Measurements from ENCODE around the gene TMEM200B. TPM values are rescaled to one million over a fixed set of nuclear protein-coding genes. Genes with fewer than 3 reads are reported as not detected.
"Not testable (repeated sequence)": the region's sequence is repeated elsewhere in the genome, so short reads cannot be mapped to it uniquely, and the experiment has no call there.

Gene TMEM200B
- polyA plus RNA-seq, 4 donors = 0.81 to 4.9 (median 3.9) TPM; not detected in 1

- DNase-seq = no peak
- peaks cover 18 to 44% (median 29%) of the 10 kb centered on the region in 3 donors for H3K36me3 ChIP-seq (ENCODE audit: control insufficient read depth in 3 of 3, insufficient read depth in 2 of 3, low read depth in 1 of 3, low read length in 3 of 3)
- H3K27ac ChIP-seq (ENCODE audit: low read depth in 1 of 3, low read length in 2 of 3) = peak overlapping the region in 1 of 3 donors; percentile 17
Observed at GRCh38 chr1:29162476-29163138, 38.9 kb upstream of the TMEM200B start.

GRCh38 chr1:29162025-29162424 lies 38.3 kb upstream of the TMEM200B start:
- H3K36me3 ChIP-seq (ENCODE audit: control insufficient read depth in 3 of 3, insufficient read depth in 2 of 3, low read depth in 1 of 3, low read length in 3 of 3) = peaks cover 18 to 43% (median 32%) of the 10 kb centered on the region in 3 donors
- H3K27ac ChIP-seq (ENCODE audit: low read depth in 1 of 3, low read length in 2 of 3) = peak overlapping the region in 1 of 3 donors; percentile 17

More at GRCh38 chr1:29162476-29163138, 38.9 kb upstream of the TMEM200B start:
- Histone ChIP-seq H3K4me1 (ENCODE audit: control insufficient read depth in 3 of 3, insufficient read depth in 2 of 3, low read depth in 1 of 3, low read length in 2 of 3) (peaks cover 0 to 43% (median 14%) of the 10 kb centered on the region in 3 donors), H3K9me3 (ENCODE audit: control insufficient read depth in 2 of 2, insufficient read depth in 1 of 2, low read depth in 1 of 2, low read length in 1 of 2) (peaks cover 0 to 20% of the 10 kb centered on the region in 2 donors), H3K27me3 (ENCODE audit: control insufficient read depth in 3 of 3, insufficient read depth in 3 of 3, low read length in 3 of 3) (no peaks in the 10 kb centered on the region), H3K4me3 (ENCODE audit: low read depth in 1 of 3, low read length in 3 of 3) (no peak overlapping the region)
- FAIRE-seq = no peak
- WGBS, 3 donors = 79 to 83% (median 80%) methylated on average over 9 of the region's 9 CpGs

GRCh38 chr1:29159773-29160172 lies 36.1 kb upstream of the TMEM200B start:
- no peak overlapping the region for H3K27ac ChIP-seq (ENCODE audit: low read depth in 1 of 3, low read length in 2 of 3)
- FAIRE-seq (no peak), DNase-seq (no peak)
- 74 to 90% (median 78%) methylated on average over 3 of the region's 3 CpGs for WGBS, 3 donors
- no peaks in the 10 kb centered on the region for H3K27me3 ChIP-seq (ENCODE audit: control insufficient read depth in 3 of 3, insufficient read depth in 3 of 3, low read length in 3 of 3)
- peaks cover 0 to 30% of the 10 kb centered on the region in 2 donors for H3K9me3 ChIP-seq (ENCODE audit: control insufficient read depth in 2 of 2, insufficient read depth in 1 of 2, low read depth in 1 of 2, low read length in 1 of 2)
- H3K4me1 ChIP-seq (ENCODE audit: control insufficient read depth in 3 of 3, insufficient read depth in 2 of 3, low read depth in 1 of 3, low read length in 2 of 3) = peaks cover 2 to 36% (median 4%) of the 10 kb centered on the region in 3 donors
- peaks cover 16 to 54% (median 32%) of the 10 kb centered on the region in 3 donors for H3K36me3 ChIP-seq (ENCODE audit: control insufficient read depth in 3 of 3, insufficient read depth in 2 of 3, low read depth in 1 of 3, low read length in 3 of 3)
- H3K4me3 ChIP-seq (ENCODE audit: low read depth in 1 of 3, low read length in 3 of 3) = no peak overlapping the region

More at GRCh38 chr1:29162025-29162424, 38.3 kb upstream of the TMEM200B start:
- H3K4me3 ChIP-seq (ENCODE audit: low read depth in 1 of 3, low read length in 3 of 3) = no peak overlapping the region
- peaks cover 0 to 44% (median 14%) of the 10 kb centered on the region in 3 donors for H3K4me1 ChIP-seq (ENCODE audit: control insufficient read depth in 3 of 3, insufficient read depth in 2 of 3, low read depth in 1 of 3, low read length in 2 of 3)
- 23 to 47% (median 41%) methylated on average over 4 of the region's 4 CpGs for WGBS, 3 donors
- DNase-seq = no peak
- FAIRE-seq = no peak
- peaks cover 0 to 24% of the 10 kb centered on the region in 2 donors for H3K9me3 ChIP-seq (ENCODE audit: control insufficient read depth in 2 of 2, insufficient read depth in 1 of 2, low read depth in 1 of 2, low read length in 1 of 2)
- no peaks in the 10 kb centered on the region for H3K27me3 ChIP-seq (ENCODE audit: control insufficient read depth in 3 of 3, insufficient read depth in 3 of 3, low read length in 3 of 3)

- Histone ChIP-seq H3K4me1 (ENCODE audit: control insufficient read depth in 3 of 3, insufficient read depth in 2 of 3, low read depth in 1 of 3, low read length in 2 of 3) (peaks cover 0 to 22% (median 2%) of the 10 kb centered on the region in 3 donors), H3K4me3 (ENCODE audit: low read depth in 1 of 3, low read length in 3 of 3) (no peak overlapping the region), H3K27ac (ENCODE audit: low read depth in 1 of 3, low read length in 2 of 3) (peak overlapping the region in 2 of 3 donors; percentile 65 to 77), H3K27me3 (ENCODE audit: control insufficient read depth in 3 of 3, insufficient read depth in 3 of 3, low read length in 3 of 3) (no peaks in the 10 kb centered on the region), H3K36me3 (ENCODE audit: control insufficient read depth in 3 of 3, insufficient read depth in 2 of 3, low read depth in 1 of 3, low read length in 3 of 3) (peaks cover 20 to 68% (median 37%) of the 10 kb centered on the region in 3 donors), H3K9me3 (ENCODE audit: control insufficient read depth in 2 of 2, insufficient read depth in 1 of 2, low read depth in 1 of 2, low read length in 1 of 2) (peaks cover 0 to 30% of the 10 kb centered on the region in 2 donors)
- FAIRE-seq (no peak), DNase-seq (no peak)
- WGBS, 3 donors = 88 to 94% (median 89%) methylated on average over 3 of the region's 3 CpGs
Observed at GRCh38 chr1:29157269-29157601, 33.5 kb upstream of the TMEM200B start.

GRCh38 chr1:29156543-29157268 lies 33.0 kb upstream of the TMEM200B start:
- H3K27me3 ChIP-seq (ENCODE audit: control insufficient read depth in 3 of 3, insufficient read depth in 3 of 3, low read length in 3 of 3) = no peaks in the 10 kb centered on the region
- H3K4me3 ChIP-seq (ENCODE audit: low read depth in 1 of 3, low read length in 3 of 3) = no peak overlapping the region
- peaks cover 0 to 17% (median 2%) of the 10 kb centered on the region in 3 donors for H3K4me1 ChIP-seq (ENCODE audit: control insufficient read depth in 3 of 3, insufficient read depth in 2 of 3, low read depth in 1 of 3, low read length in 2 of 3)
- peak overlapping the region; percentile 74 to 92 (median 78) for H3K27ac ChIP-seq (ENCODE audit: low read depth in 1 of 3, low read length in 2 of 3)
- FAIRE-seq = no peak
- peaks cover 20 to 71% (median 39%) of the 10 kb centered on the region in 3 donors for H3K36me3 ChIP-seq (ENCODE audit: control insufficient read depth in 3 of 3, insufficient read depth in 2 of 3, low read depth in 1 of 3, low read length in 3 of 3)
- H3K9me3 ChIP-seq (ENCODE audit: control insufficient read depth in 2 of 2, insufficient read depth in 1 of 2, low read depth in 1 of 2, low read length in 1 of 2) = peaks cover 0 to 30% of the 10 kb centered on the region in 2 donors
- DNase-seq = peak; percentile 81 to 93
- 33 to 51% (median 49%) methylated on average over 10 of the region's 10 CpGs for WGBS, 3 donors

- no peak for DNase-seq
- H3K4me1 ChIP-seq (ENCODE audit: control insufficient read depth in 3 of 3, insufficient read depth in 2 of 3, low read depth in 1 of 3, low read length in 2 of 3) = peaks cover 0 to 14% (median 2%) of the 10 kb centered on the region in 3 donors
- FAIRE-seq = no peak
- no peaks in the 10 kb centered on the region for H3K27me3 ChIP-seq (ENCODE audit: control insufficient read depth in 3 of 3, insufficient read depth in 3 of 3, low read length in 3 of 3)
- no peak overlapping the region for H3K27ac ChIP-seq (ENCODE audit: low read depth in 1 of 3, low read length in 2 of 3)
- H3K4me3 ChIP-seq (ENCODE audit: low read depth in 1 of 3, low read length in 3 of 3) = no peak overlapping the region
- H3K36me3 ChIP-seq (ENCODE audit: control insufficient read depth in 3 of 3, insufficient read depth in 2 of 3, low read depth in 1 of 3, low read length in 3 of 3) = peaks cover 19 to 83% (median 38%) of the 10 kb centered on the region in 3 donors
- H3K9me3 ChIP-seq (ENCODE audit: control insufficient read depth in 2 of 2, insufficient read depth in 1 of 2, low read depth in 1 of 2, low read length in 1 of 2) = peaks cover 0 to 24% of the 10 kb centered on the region in 2 donors
- WGBS, 3 donors = 89 to 94% (median 93%) methylated on average over 8 of the region's 8 CpGs
Observed at GRCh38 chr1:29152046-29152805, 28.5 kb upstream of the TMEM200B start.

GRCh38 chr1:29150346-29150745 lies 26.6 kb upstream of the TMEM200B start:
- FAIRE-seq; H3K27me3 ChIP-seq (ENCODE audit: control insufficient read depth in 3 of 3, insufficient read depth in 3 of 3, low read length in 3 of 3); DNase-seq; H3K27ac ChIP-seq (ENCODE audit: low read depth in 1 of 3, low read length in 2 of 3); H3K4me3 ChIP-seq (ENCODE audit: low read depth in 1 of 3, low read length in 3 of 3): not testable (repeated sequence)
- WGBS, 3 donors = 97% methylated on average over 9 of the region's 9 CpGs
- Histone ChIP-seq H3K4me1 (ENCODE audit: control insufficient read depth in 3 of 3, insufficient read depth in 2 of 3, low read depth in 1 of 3, low read length in 2 of 3) (peaks cover 0 to 12% (median 3%) of the 10 kb centered on the region in 3 donors), H3K9me3 (ENCODE audit: control insufficient read depth in 2 of 2, insufficient read depth in 1 of 2, low read depth in 1 of 2, low read length in 1 of 2) (peaks cover 0 to 25% of the 10 kb centered on the region in 2 donors), H3K36me3 (ENCODE audit: control insufficient read depth in 3 of 3, insufficient read depth in 2 of 3, low read depth in 1 of 3, low read length in 3 of 3) (peaks cover 14 to 80% (median 37%) of the 10 kb centered on the region in 3 donors)
